MM.1S (cell line): ENCODE data around the gene BRWD1.
"Not testable (repeated sequence)": the region's sequence is repeated elsewhere in the genome, so short reads cannot be mapped to it uniquely, and the experiment has no call there.

Experiments
- CTCF ChIP-seq: fragments of 300-600 bp; sonication (generic); IDR thresholded peaks from 2 replicates; pipeline ENCODE4 v1.5.1; 2016; ENCODE audit warnings: antibody characterized with exemption, low read length, mixed read lengths
- EZH2 ChIP-seq: fragments of 300-600 bp; sonication (generic); optimal IDR thresholded peaks from 2 replicates; pipeline ENCODE3; 2017; ENCODE audit warnings: low read depth, mild to moderate bottlenecking, antibody characterized with exemption, low read length, mixed read lengths

- TF ChIP-seq EZH2, CTCF: not testable (repeated sequence)
These were observed 156.2 kb downstream of the BRWD1 start for GRCh38 chr21:39157241-39157640.
